ENCODE data around the gene SRCAP. TPM values are rescaled to one million over a fixed set of nuclear protein-coding genes. Genes with fewer than 3 reads are reported as not detected.
"Not testable (repeated sequence)": the region's sequence is repeated elsewhere in the genome, so short reads cannot be mapped to it uniquely, and the experiment has no call there.

The SRCAP gene
- total RNA-seq, 1 donor from 2014 or later, result 66.6 TPM

DNA sequence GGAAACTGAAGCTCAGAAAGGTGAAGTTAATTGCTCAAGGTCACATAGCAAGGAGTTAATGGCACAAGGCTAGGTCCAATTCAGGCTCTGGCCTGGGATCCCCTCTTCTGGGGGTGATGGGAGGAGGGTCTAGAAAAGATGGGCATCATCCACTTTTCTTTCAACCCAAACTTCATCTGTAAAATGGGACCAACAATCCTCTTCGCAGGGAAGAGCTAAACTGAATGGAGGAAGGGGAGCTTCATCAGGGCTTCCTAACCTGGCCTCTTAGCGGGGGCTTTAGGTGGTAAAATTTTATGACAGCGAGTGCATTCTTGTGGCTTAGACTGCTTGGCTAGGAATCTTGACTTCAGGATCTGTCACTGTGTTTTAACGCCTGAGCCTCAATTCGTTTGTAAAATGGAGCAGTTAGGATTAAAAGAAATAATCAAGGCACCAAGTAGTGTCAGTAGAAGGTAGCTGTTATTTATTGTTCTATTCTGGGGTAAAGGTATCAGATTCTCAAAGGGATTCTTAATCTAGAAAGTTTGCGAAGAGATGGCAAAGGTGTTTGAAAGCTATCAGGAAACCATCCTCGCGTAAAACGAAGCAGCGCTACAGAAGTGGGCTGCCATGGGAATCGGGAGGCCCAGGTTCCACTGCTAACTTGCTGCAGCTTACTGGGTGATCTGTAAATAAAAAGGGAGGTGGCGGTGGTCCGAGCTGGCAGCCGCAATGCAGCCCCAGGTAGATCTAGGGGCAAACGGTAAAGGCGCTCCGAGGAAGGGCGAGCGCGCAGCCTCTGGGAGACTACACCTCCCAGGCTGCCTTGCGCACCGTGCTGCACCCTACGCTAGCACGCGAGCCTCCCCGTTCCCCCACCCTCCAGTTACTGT, 1.5 kb upstream of the SRCAP start:
- H3K27ac ChIP-seq, result peak overlapping the region; percentile 100
- H3K27me3 ChIP-seq, result no peaks in the 10 kb centered on the region
- TF ChIP-seq, protein P1, sequence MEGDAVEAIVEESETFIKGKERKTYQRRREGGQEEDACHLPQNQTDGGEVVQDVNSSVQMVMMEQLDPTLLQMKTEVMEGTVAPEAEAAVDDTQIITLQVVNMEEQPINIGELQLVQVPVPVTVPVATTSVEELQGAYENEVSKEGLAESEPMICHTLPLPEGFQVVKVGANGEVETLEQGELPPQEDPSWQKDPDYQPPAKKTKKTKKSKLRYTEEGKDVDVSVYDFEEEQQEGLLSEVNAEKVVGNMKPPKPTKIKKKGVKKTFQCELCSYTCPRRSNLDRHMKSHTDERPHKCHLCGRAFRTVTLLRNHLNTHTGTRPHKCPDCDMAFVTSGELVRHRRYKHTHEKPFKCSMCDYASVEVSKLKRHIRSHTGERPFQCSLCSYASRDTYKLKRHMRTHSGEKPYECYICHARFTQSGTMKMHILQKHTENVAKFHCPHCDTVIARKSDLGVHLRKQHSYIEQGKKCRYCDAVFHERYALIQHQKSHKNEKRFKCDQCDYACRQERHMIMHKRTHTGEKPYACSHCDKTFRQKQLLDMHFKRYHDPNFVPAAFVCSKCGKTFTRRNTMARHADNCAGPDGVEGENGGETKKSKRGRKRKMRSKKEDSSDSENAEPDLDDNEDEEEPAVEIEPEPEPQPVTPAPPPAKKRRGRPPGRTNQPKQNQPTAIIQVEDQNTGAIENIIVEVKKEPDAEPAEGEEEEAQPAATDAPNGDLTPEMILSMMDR (IDR thresholded peaks at IDR 0.05), result no peak
- ATAC-seq, result peak; percentile 94
- H3K4me3 ChIP-seq, result peak overlapping the region; percentile 98
- H3K36me3 ChIP-seq, result peaks cover 27% of the 10 kb centered on the region
- intact Hi-C loops (cut with DNase I), result loop anchor here (10.0 kb wide), 1 partner anchor 57 kb away; no protein-coding TSS in a partner anchor
- no peaks in the 10 kb centered on the region for H3K9me3 ChIP-seq
- no peak for DNase-seq
- peaks cover 30% of the 10 kb centered on the region for H3K4me1 ChIP-seq

DNA sequence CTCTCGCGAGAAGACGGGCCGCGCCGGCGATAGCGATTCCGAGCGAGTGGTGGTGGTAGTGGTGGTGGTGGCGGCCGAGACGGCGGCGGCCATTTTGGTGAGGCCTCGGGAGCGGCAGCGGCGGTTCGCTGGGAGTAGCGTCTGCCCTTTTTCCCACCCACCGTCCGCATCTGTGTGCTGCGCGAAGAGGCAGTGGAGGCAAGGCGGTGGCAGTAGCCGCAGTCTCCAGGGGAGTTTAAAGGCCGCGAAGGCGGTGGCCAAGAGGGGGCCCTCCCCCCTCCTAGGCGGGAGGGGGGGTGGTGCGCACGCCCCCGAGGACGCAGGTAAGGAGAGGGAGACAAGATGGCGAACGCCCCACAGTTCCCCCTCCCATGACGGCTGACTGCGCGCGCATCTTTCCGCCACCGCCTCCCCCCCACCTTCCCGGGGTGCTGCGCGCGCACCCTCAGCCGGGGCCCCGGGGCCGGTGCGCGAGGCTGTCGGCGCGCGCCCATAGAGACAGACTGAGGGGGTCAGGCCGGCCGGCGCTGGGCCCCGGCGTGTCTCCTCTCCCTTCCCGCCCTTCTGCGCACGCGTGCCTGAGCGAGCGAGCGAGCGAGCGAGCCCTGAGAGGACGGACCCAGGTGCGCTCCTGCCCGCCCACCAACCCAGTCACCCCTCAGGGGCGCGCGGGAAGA, 694 bp upstream of the SRCAP start:
- TF ChIP-seq, protein P1 (IDR thresholded peaks at IDR 0.05), result no peak
- intact Hi-C loops (cut with DNase I), result loop anchor here (10.0 kb wide), 1 partner anchor 57 kb away; no protein-coding TSS in a partner anchor

DNA sequence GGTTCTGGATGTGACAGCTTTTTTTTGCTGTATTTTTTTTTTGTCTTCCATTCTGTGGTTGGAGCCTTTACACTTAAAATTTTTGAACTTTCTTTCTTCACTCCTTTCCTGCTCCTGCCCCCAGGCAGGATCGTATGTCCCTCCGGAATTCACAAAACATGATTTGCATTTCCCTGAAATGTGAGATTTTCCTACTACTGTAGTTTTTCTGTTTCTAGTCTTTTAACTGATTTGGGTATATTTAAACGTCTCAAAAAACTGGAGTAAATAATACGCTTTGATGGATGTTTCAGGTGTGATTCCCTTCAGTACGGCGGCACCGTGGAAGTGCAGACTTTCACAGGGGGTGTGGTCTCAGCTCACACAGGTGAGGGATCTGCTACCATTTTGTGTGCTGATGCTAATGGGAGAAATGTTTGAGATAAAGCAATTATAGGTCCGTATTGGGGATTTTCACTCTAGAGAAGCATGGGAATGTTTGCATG, 686 bp downstream of the SRCAP start:
- Histone ChIP-seq H3K9me3 (no peaks in the 10 kb centered on the region), H3K4me1 (peaks cover 22% of the 10 kb centered on the region), H3K27ac (peak overlapping the region; percentile 100), H3K4me3 (peak overlapping the region; percentile 98), H3K27me3 (no peaks in the 10 kb centered on the region), H3K36me3 (peaks cover 48% of the 10 kb centered on the region)
- intact Hi-C loops (cut with DNase I), result loop anchor here (10.0 kb wide), 1 partner anchor 55 kb away; no protein-coding TSS in a partner anchor
- no peak for DNase-seq
- ATAC-seq, result no peak
- TF ChIP-seq, protein P1 (IDR thresholded peaks at IDR 0.05), result no peak

More for the DNA sequence above, 694 bp upstream of the SRCAP start:
- ATAC-seq (peak; percentile 90), DNase-seq (peak; percentile 100)
- peaks cover 34% of the 10 kb centered on the region for H3K36me3 ChIP-seq
- peak overlapping the region; percentile 98 for H3K4me3 ChIP-seq
- peak overlapping the region; percentile 100 for H3K27ac ChIP-seq
- H3K9me3 ChIP-seq, result no peaks in the 10 kb centered on the region
- H3K27me3 ChIP-seq, result no peaks in the 10 kb centered on the region
- H3K4me1 ChIP-seq, result peaks cover 30% of the 10 kb centered on the region

DNA sequence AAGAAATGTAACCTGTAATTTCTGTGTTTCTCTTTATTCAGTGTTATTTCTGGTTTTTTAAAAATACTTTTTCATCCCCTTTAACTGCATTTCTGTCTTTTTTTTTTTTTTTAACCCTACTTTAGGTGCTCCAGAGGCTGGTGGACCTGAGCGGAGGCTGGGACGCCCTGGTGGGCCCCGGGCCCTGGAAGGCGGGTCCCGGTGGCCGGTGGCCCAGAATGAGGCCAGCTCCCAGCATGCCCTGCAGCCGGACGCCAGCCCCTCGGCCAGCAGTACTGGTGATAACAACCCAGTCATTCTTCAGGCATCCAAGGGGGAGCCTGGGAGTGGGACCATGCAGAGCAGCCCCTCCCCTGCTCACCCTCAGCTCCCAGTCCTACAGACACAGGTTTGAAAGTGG, 1.5 kb downstream of the SRCAP start:
- peaks cover 22% of the 10 kb centered on the region for H3K4me1 ChIP-seq
- no peaks in the 10 kb centered on the region for H3K9me3 ChIP-seq
- intact Hi-C loops (cut with DNase I), result no loop called here
- DNase-seq (no peak), ATAC-seq (no peak)
- no peak overlapping the region for H3K27ac ChIP-seq
- H3K4me3 ChIP-seq, result no peak overlapping the region
- TF ChIP-seq, protein P1 (IDR thresholded peaks at IDR 0.05), result no peak
- H3K36me3 ChIP-seq, result peaks cover 56% of the 10 kb centered on the region
- no peaks in the 10 kb centered on the region for H3K27me3 ChIP-seq

DNA sequence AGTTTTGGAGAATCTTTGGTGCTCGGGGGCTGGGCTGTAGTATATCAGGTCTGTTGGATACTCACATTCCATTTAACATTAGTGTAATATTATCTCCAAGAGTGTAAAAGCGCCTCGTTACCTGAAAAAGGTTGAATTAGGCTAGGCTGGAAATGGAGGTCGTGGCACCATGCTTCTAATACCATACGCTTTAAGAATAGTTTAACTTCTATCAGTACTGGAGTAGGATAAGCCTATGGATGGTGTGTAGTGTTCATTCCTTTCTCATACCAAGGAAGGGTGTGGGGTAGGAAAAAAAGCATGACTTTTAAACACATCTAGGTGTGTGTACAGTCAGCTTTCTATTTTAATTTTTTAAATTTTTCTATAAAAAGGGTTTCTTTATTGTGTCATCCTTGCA, 2.0 kb downstream of the SRCAP start:
- intact Hi-C loops (cut with DNase I), result no loop called here
- TF ChIP-seq, protein P1 (IDR thresholded peaks at IDR 0.05), result no peak
- ATAC-seq (no peak), DNase-seq (no peak)
- Histone ChIP-seq H3K9me3 (no peaks in the 10 kb centered on the region), H3K27me3 (no peaks in the 10 kb centered on the region), H3K36me3 (peaks cover 61% of the 10 kb centered on the region), H3K4me1 (peaks cover 22% of the 10 kb centered on the region), H3K27ac (no peak overlapping the region), H3K4me3 (no peak overlapping the region)

DNA sequence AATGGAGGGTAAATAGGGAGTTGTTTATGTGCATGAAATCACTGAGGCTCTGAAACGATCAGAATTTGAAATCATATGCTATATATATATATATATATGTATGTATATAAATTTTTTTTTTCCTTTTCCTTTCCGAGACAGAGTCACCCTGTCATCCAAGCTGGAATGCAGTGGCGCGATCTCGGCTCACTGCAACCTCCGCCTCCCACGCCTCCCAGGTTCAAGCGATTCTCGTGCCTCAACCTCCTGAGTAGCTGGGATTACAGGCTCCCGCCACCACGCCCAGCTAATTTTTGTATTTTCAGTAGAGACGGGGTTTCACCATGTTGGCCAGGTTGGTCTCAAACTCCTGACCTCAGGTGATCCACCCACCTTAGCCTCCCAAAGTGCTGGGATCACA, 4.1 kb downstream of the SRCAP start:
- H3K27me3 ChIP-seq; ATAC-seq; H3K9me3 ChIP-seq; intact Hi-C loops (cut with DNase I); H3K27ac ChIP-seq; H3K4me3 ChIP-seq; DNase-seq: not testable (repeated sequence)
- peaks cover 15% of the 10 kb centered on the region for H3K4me1 ChIP-seq
- peaks cover 82% of the 10 kb centered on the region for H3K36me3 ChIP-seq
